Measurements from ENCODE around the gene TGM5.
"Not testable (repeated sequence)": the region's sequence is repeated elsewhere in the genome, so short reads cannot be mapped to it uniquely, and the experiment has no call there.

TGM5 gene

GRCh38 chr15:43244092-43244491 is 22.6 kb downstream of the TGM5 start:
- no peak for DNase-seq

GRCh38 chr15:43243020-43243645 is 23.6 kb downstream of the TGM5 start:
- DNase-seq = no peak

GRCh38 chr15:43242616-43243015 is 24.1 kb downstream of the TGM5 start:
- no peak for DNase-seq

- DNase-seq = no peak
Observed at GRCh38 chr15:43241100-43241499, 25.6 kb downstream of the TGM5 start.

GRCh38 chr15:43239732-43240491 is 26.8 kb downstream of the TGM5 start:
- peak; percentile 58 to 67 (median 67) for DNase-seq

- peak; percentile 35 to 47 (median 45) for DNase-seq
Observed at GRCh38 chr15:43238671-43239131, 28.0 kb downstream of the TGM5 start.

GRCh38 chr15:43237842-43238470 is 28.8 kb downstream of the TGM5 start:
- DNase-seq = no peak

- DNase-seq = no peak
Observed at GRCh38 chr15:43235536-43235935, 31.2 kb downstream of the TGM5 start.

GRCh38 chr15:43232289-43232874 is 34.3 kb downstream of the TGM5 start:
- DNase-seq = no peak

- no peak for DNase-seq
Observed at GRCh38 chr15:43230640-43231115, 36.0 kb downstream of the TGM5 start.

GRCh38 chr15:43229977-43230376 is 36.8 kb downstream of the TGM5 start:
- no peak for DNase-seq

- DNase-seq = no peak
Observed at GRCh38 chr15:43226436-43227305, 40.1 kb downstream of the TGM5 start.

GRCh38 chr15:43225950-43226255 is 40.8 kb downstream of the TGM5 start:
- DNase-seq = not testable (repeated sequence)

- peak; percentile 85 to 91 (median 86) for DNase-seq
Observed at GRCh38 chr15:43225201-43225949, 41.4 kb downstream of the TGM5 start.

GRCh38 chr15:43221422-43221821 is 45.3 kb downstream of the TGM5 start:
- no peak for DNase-seq

GRCh38 chr15:43220991-43221403 is 45.7 kb downstream of the TGM5 start, which contains the start of gene EPB42:
TSS of gene EPB42 (minus strand) at chr15:43221018. CDS start at chr15:43220825, 193 bp downstream.
- DNase-seq = no peak

- no peak for DNase-seq
Observed at GRCh38 chr15:43219929-43220928, 46.5 kb downstream of the TGM5 start.

- DNase-seq = peak; percentile 37 to 47 (median 38)
Observed at GRCh38 chr15:43218908-43219706, 47.6 kb downstream of the TGM5 start.

GRCh38 chr15:43215961-43216360 is 50.8 kb downstream of the TGM5 start:
- DNase-seq = no peak
